IMR-90 (cell line): ENCODE results near the gene GALNT4. TPM values are rescaled to one million over a fixed set of nuclear protein-coding genes. Genes with fewer than 3 reads are reported as not detected.

Experiments used
- ATAC-seq: fragments of 200-7000 bp; cut with Tn5 transposase; 2 replicates; pipeline ENCODE4 v1.9.1; 2020; ENCODE audit warnings: low read depth, mild to moderate bottlenecking, moderate library complexity
- BruUV-seq: library from RNA; stranded (reverse); fragments of 400-500 nt; replicated peaks from 2 replicates; lab custom pipeline; 2021; lab: Mats Ljungman, UMichigan
- CTCF ChIA-PET: fragments of 300-600 bp; formaldehyde crosslinking; extraction: SDS; loops from one replicate; lab custom pipeline; 2021; ENCODE audit warnings: antibody characterized with exemption; lab: Yijun Ruan, JAX
- POLR2A ChIA-PET: fragments of 300-600 bp; sonication (Branson Sonifier 250); formaldehyde crosslinking; loops from one replicate; lab custom pipeline; 2022; ENCODE audit warnings: antibody characterized with exemption; ENCODE audit not compliant: unreplicated experiment; lab: Charles Lee
- DNase-seq: peaks from one replicate; pipeline ENCODE4 v3.0.0; 2013
- H2AFZ ChIP-seq: replicated peaks from 2 replicates; pipeline ENCODE3; 2013; ENCODE audit warnings: low read length, mild to moderate bottlenecking; ENCODE audit not compliant: poor library complexity
- H2AK5ac ChIP-seq: 2 replicates; pipeline ENCODE4 v1.6.1; 2013; ENCODE audit warnings: low read depth, low read length, inconsistent platforms
- H2AK9ac ChIP-seq: replicated peaks from 2 replicates; pipeline ENCODE3; 2013; ENCODE audit warnings: mild to moderate bottlenecking, low read depth, low read length, moderate library complexity; ENCODE audit not compliant: poor library complexity
- H2BK120ac ChIP-seq: 2 replicates; pipeline ENCODE4 v1.6.1; 2013; ENCODE audit warnings: low read depth, low read length, inconsistent platforms
- H2BK15ac ChIP-seq: 3 replicates; pipeline ENCODE4 v1.6.1; 2013; ENCODE audit warnings: low read depth, low read length, inconsistent platforms
- H2BK20ac ChIP-seq: 2 replicates; pipeline ENCODE4 v1.6.1; 2013; ENCODE audit warnings: low read depth, mild to moderate bottlenecking, inconsistent platforms, low read length, moderate library complexity
- H2BK5ac ChIP-seq: 2 replicates; pipeline ENCODE4 v1.6.1; 2013; ENCODE audit warnings: mild to moderate bottlenecking, low read depth, low read length, inconsistent platforms; ENCODE audit not compliant: poor library complexity, severe bottlenecking
- H3K14ac ChIP-seq: replicated peaks from 2 replicates; pipeline ENCODE4 v1.6.1; 2013; ENCODE audit warnings: low read depth, low read length, inconsistent platforms
- H3K18ac ChIP-seq: 2 replicates; pipeline ENCODE4 v1.6.1; 2013; ENCODE audit warnings: low read depth, low read length, control low read depth
- H3K23ac ChIP-seq: 2 replicates; pipeline ENCODE4 v1.6.1; 2013; ENCODE audit warnings: low read depth, low read length, inconsistent platforms
- H3K27ac ChIP-seq: 2 replicates; pipeline ENCODE4 v1.5.1; 2013; ENCODE audit warnings: mild to moderate bottlenecking, control low read depth, low read length; ENCODE audit not compliant: insufficient read depth
- H3K27me3 ChIP-seq: 2 replicates; pipeline ENCODE4 v1.6.1; 2013; ENCODE audit warnings: low read length; ENCODE audit not compliant: control insufficient read depth, insufficient read depth
- H3K36me3 ChIP-seq: 2 replicates; pipeline ENCODE4 v1.6.1; 2013; ENCODE audit warnings: low read length, mixed read lengths; ENCODE audit not compliant: control insufficient read depth, insufficient read depth
- H3K4ac ChIP-seq: 2 replicates; pipeline ENCODE4 v1.6.1; 2013; ENCODE audit warnings: low read depth, low read length, inconsistent platforms
- H3K4me1 ChIP-seq: 2 replicates; pipeline ENCODE4 v1.6.1; 2013; ENCODE audit warnings: low read length, mixed read lengths; ENCODE audit not compliant: control insufficient read depth, insufficient read depth
- H3K4me2 ChIP-seq: 2 replicates; pipeline ENCODE4 v1.6.1; 2013; ENCODE audit warnings: low read depth, mild to moderate bottlenecking, control low read depth, low read length, moderate library complexity
- H3K4me3 ChIP-seq: 2 replicates; pipeline ENCODE4 v1.5.1; 2013; ENCODE audit warnings: low read depth, mild to moderate bottlenecking, control low read depth, low read length, moderate library complexity; ENCODE audit not compliant: insufficient read depth
- H3K56ac ChIP-seq: 2 replicates; pipeline ENCODE4 v1.6.1; 2013; ENCODE audit warnings: low read length, inconsistent platforms; ENCODE audit not compliant: insufficient read depth; ENCODE audit errors: extremely low read depth
- H3K79me1 ChIP-seq, 2 experiments: 2 replicates each; pipeline ENCODE4 v1.6.1; 2013; ENCODE audit warnings: low read length in 2 of 2, inconsistent platforms in 1 of 2, low read depth in 1 of 2
- H3K9ac ChIP-seq: 2 replicates; pipeline ENCODE4 v1.6.1; 2013; ENCODE audit warnings: low read depth, low read length, control low read depth
- H3K9me1 ChIP-seq: 2 replicates; pipeline ENCODE4 v1.6.1; 2013; ENCODE audit warnings: low read length, inconsistent platforms; ENCODE audit not compliant: insufficient read depth
- H3K9me3 ChIP-seq: 2 replicates; pipeline ENCODE4 v1.6.1; 2013; ENCODE audit warnings: low read length; ENCODE audit not compliant: control insufficient read depth, insufficient read depth
- H4K20me1 ChIP-seq: 2 replicates; pipeline ENCODE4 v1.6.1; 2013; ENCODE audit warnings: low read length, inconsistent platforms; ENCODE audit not compliant: insufficient read depth
- H4K5ac ChIP-seq: 2 replicates; pipeline ENCODE4 v1.6.1; 2013; ENCODE audit warnings: mild to moderate bottlenecking, low read depth, low read length, control low read depth
- H4K8ac ChIP-seq, 2 experiments: 2 replicates each; pipeline ENCODE4 v1.6.1; 2013; ENCODE audit warnings: low read depth in 2 of 2, low read length in 2 of 2, control low read depth in 1 of 2, inconsistent platforms in 1 of 2
- H4K91ac ChIP-seq: 2 replicates; pipeline ENCODE4 v1.6.1; 2013; ENCODE audit warnings: low read depth, low read length, inconsistent platforms; ENCODE audit not compliant: insufficient read depth
- BHLHE40 ChIP-seq: fragments of 150-350 bp; IDR thresholded peaks from 2 replicates; pipeline ENCODE4 v1.6.1; 2016; ENCODE audit warnings: mild to moderate bottlenecking, low read depth, low read length
- CEBPB ChIP-seq: IDR thresholded peaks from 2 replicates; pipeline ENCODE4 v1.6.1; 2012; ENCODE audit warnings: low read depth, low read length, improper control_type of control experiment
- FOS ChIP-seq: fragments of 150-350 bp; IDR thresholded peaks from 2 replicates; pipeline ENCODE4 v1.6.1; 2016; ENCODE audit warnings: low read depth, low read length
- MAFK ChIP-seq: IDR thresholded peaks from 2 replicates; pipeline ENCODE4 v1.6.1; 2012; ENCODE audit warnings: low read depth, low read length, improper control_type of control experiment
- NFE2L2 ChIP-seq: fragments of 150-350 bp; IDR thresholded peaks from 2 replicates; pipeline ENCODE4 v1.6.1; 2016; ENCODE audit warnings: low read depth, mild to moderate bottlenecking, low read length
- POLR2A ChIP-seq: IDR thresholded peaks from 2 replicates; pipeline ENCODE4 v1.6.1; 2012; ENCODE audit warnings: mild to moderate bottlenecking, low read depth, low read length
- RAD21 ChIP-seq: IDR thresholded peaks from 2 replicates; pipeline ENCODE4 v1.6.1; 2012; ENCODE audit warnings: low read length, improper control_type of control experiment
- RCOR1 ChIP-seq: IDR thresholded peaks from 2 replicates; pipeline ENCODE4 v1.6.1; 2012; ENCODE audit warnings: mild to moderate bottlenecking, low read length, improper control_type of control experiment; ENCODE audit not compliant: insufficient replicate concordance
- RFX5 ChIP-seq: IDR thresholded peaks from 2 replicates; pipeline ENCODE4 v1.8.0; 2012; ENCODE audit warnings: low read depth, mild to moderate bottlenecking, low read length, moderate library complexity
- SMC3 ChIP-seq: fragments of 150-350 bp; IDR thresholded peaks from 2 replicates; pipeline ENCODE4 v1.6.1; 2016; ENCODE audit warnings: low read depth, mild to moderate bottlenecking, antibody characterized with exemption, low read length, moderate library complexity
- WGBS, 2 experiments: methylation state at CpG; one replicate each; pipeline versions ENCODE4 v1.1.5 to v1.1.7; 2013; ENCODE audit warnings: missing lambda C conversion rate in 2 of 2; ENCODE audit not compliant: insufficient read length in 1 of 2; ENCODE audit errors: extremely low coverage in 2 of 2; 5-methylcytosine and 5-hydroxymethylcytosine counted together
- dilution Hi-C: fragments of 300-500 bp; cut with HindIII; formaldehyde crosslinking; loops from one replicate; pipeline ENCODE4 v1.14.3; 2018; ENCODE audit warnings: low sequenced_read_pairs; ENCODE audit not compliant: unreplicated experiment
- in situ Hi-C: fragments of 300-500 bp; cut with MboI; formaldehyde crosslinking; loops from 3 replicates; pipeline ENCODE4 v1.14.3; 2019; ENCODE audit warnings: low sequenced_read_pairs, inconsistent platforms, mixed read lengths
- intact Hi-C: fragments of 100-400 bp; cut with micrococcal nuclease; formaldehyde crosslinking; loops from 2 replicates; pipeline ENCODE4 v1.10.0; 2022
- polyA plus RNA-seq, 3 experiments: library from polyadenylated mRNA; depleted of rRNA; stranded (reverse); fragments of >200 nt; gene quantifications; 2 replicates each; pipeline ENCODE4 v1.2.3, GENCODE V29; 2012; ENCODE audit warnings: low replicate concordance in 1 of 3
- total RNA-seq: library from RNA; depleted of rRNA; stranded (reverse); fragments of >200 nt; gene quantifications from 2 replicates; pipeline ENCODE4 v1.2.3, GENCODE V29; 2012
- TF ChIP-seq, protein P1 (sequence below): conservative IDR thresholded peaks from 2 replicates; pipeline ENCODE4 v1.5.1; 2012; ENCODE audit warnings: mild to moderate bottlenecking, low read depth, low read length, improper control_type of control experiment
- TF ChIP-seq, protein P2 (sequence below): fragments of 150-350 bp; IDR thresholded peaks from 2 replicates; pipeline ENCODE4 v1.6.1; 2017; ENCODE audit warnings: mild to moderate bottlenecking, antibody characterized with exemption, low read length, low read depth
- TF ChIP-seq, protein P3 (sequence below): fragments of 150-350 bp; IDR thresholded peaks from 2 replicates; pipeline ENCODE4 v1.6.1; 2016; ENCODE audit warnings: low read depth, mild to moderate bottlenecking, low read length, moderate library complexity, borderline replicate concordance

GALNT4 gene
- total and polyA plus RNA-seq, 2 of the 4 experiments (the other 2 are of a cell fraction): 2.6 to 9.0 TPM

DNA sequence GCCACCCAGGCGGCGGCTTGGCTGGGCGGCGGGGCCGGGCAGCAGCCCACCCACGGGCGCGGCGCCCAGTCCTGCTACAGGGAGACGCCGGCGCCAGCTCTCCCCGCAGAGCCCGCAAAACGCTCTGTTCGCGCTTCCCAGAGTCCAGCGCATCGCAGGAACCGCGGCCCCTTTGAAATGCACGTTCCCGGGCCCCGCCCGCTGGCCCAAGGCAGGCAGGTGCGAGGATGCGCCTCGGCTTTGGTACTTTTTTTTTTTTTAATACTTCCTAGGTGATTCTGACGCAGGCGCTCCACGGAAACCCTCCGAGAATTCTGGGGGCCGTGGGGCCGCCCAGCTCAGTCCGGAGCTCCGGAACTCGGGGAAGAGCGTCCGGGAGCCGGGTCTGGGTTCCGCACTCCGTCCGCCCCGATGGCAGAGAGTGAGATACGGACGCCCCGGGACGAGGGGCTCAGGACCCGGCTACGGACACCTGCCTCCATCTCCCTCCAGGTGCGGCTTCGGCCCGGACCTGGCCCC, 768 bp upstream of the GALNT4 start:
- Histone ChIP-seq H3K4ac (peak overlapping the region; percentile 84; the same call in 1 of the 2 replicates), H3K27me3 (no peaks in the 10 kb centered on the region), H3K18ac (no peak overlapping the region), H3K4me2 (peak overlapping the region; percentile 73), H3K14ac (no peak overlapping the region), H3K4me3 (peak overlapping the region; percentile 88), H3K36me3 (0 out of 2 replicates have a peak, but pooled peaks cover 2% of the 10 kb centered on the region), H2BK120ac (no peak overlapping the region), H3K27ac (peak overlapping the region; percentile 56; the same call in 1 of the 2 replicates), H3K9me1 (peaks cover 3% of the 10 kb centered on the region; the same call in 1 of the 2 replicates), H2BK20ac (no peak overlapping the region), H2AK5ac (no peak overlapping the region), H4K20me1 (peaks cover 3% of the 10 kb centered on the region; the same call in 1 of the 2 replicates), H3K56ac (no peak overlapping the region), H3K79me1 (peaks cover 28 to 29% of the 10 kb centered on the region in 2 experiments), H3K9me3 (no peaks in the 10 kb centered on the region), H4K8ac (peak overlapping the region; percentile 34 to 87; a peak in 2 of 4 replicates), H2AFZ (peak overlapping the region; percentile 100), H2BK15ac (no peak overlapping the region), H3K9ac (peak overlapping the region; percentile 79), H2BK5ac (peak overlapping the region; percentile 50), H4K5ac (no peak overlapping the region; the same call in 1 of the 2 replicates), H2AK9ac (peak overlapping the region; percentile 66), H3K23ac (no peak overlapping the region), H4K91ac (no peak overlapping the region), H3K4me1 (peaks cover 11% of the 10 kb centered on the region)
- intact Hi-C loops (loop anchor here (2.0 to 10.0 kb wide), 3 partner anchors 173 to 941 kb away; partner anchors contain the start of genes DUSP6 and KITLG), in situ Hi-C loops (loop anchor here (5.0 to 10.0 kb wide), 3 partner anchors 53 to 508 kb away; partner anchors contain the start of gene DUSP6), dilution Hi-C loops (no loop called here)
- ChIA-PET POLR2A (interaction anchor here (0.7 kb wide), 1 partner anchor 172 kb away, joined by 6 read pairs; no protein-coding TSS in a partner anchor), CTCF (interaction anchor here (0.7 to 1.9 kb wide), 6 partner anchors 14 to 508 kb away, joined by 3 to 10 read pairs (median 4); no protein-coding TSS in a partner anchor)
- DNase-seq (no peak), ATAC-seq (peak; percentile 13)
- no TSS peak for BruUV-seq
- WGBS, 2 experiments: 0% methylated on average over 32 of the region's 53 CpGs; no CpG with 5 or more reads in 1 of the 2 experiments
- TF ChIP-seq FOS: no peak
- TF ChIP-seq SMC3: no peak
- TF ChIP-seq, protein P1, sequence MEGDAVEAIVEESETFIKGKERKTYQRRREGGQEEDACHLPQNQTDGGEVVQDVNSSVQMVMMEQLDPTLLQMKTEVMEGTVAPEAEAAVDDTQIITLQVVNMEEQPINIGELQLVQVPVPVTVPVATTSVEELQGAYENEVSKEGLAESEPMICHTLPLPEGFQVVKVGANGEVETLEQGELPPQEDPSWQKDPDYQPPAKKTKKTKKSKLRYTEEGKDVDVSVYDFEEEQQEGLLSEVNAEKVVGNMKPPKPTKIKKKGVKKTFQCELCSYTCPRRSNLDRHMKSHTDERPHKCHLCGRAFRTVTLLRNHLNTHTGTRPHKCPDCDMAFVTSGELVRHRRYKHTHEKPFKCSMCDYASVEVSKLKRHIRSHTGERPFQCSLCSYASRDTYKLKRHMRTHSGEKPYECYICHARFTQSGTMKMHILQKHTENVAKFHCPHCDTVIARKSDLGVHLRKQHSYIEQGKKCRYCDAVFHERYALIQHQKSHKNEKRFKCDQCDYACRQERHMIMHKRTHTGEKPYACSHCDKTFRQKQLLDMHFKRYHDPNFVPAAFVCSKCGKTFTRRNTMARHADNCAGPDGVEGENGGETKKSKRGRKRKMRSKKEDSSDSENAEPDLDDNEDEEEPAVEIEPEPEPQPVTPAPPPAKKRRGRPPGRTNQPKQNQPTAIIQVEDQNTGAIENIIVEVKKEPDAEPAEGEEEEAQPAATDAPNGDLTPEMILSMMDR: no peak
- TF ChIP-seq NFE2L2: no peak
- no peak for TF ChIP-seq CEBPB
- no peak for TF ChIP-seq RFX5
- TF ChIP-seq RAD21: no peak
- no peak for TF ChIP-seq BHLHE40
- TF ChIP-seq, protein P2, sequence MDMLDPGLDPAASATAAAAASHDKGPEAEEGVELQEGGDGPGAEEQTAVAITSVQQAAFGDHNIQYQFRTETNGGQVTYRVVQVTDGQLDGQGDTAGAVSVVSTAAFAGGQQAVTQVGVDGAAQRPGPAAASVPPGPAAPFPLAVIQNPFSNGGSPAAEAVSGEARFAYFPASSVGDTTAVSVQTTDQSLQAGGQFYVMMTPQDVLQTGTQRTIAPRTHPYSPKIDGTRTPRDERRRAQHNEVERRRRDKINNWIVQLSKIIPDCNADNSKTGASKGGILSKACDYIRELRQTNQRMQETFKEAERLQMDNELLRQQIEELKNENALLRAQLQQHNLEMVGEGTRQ: no peak
- TF ChIP-seq RCOR1: no peak
- no peak for TF ChIP-seq POLR2A
- no peak for TF ChIP-seq MAFK
- TF ChIP-seq, protein P3, sequence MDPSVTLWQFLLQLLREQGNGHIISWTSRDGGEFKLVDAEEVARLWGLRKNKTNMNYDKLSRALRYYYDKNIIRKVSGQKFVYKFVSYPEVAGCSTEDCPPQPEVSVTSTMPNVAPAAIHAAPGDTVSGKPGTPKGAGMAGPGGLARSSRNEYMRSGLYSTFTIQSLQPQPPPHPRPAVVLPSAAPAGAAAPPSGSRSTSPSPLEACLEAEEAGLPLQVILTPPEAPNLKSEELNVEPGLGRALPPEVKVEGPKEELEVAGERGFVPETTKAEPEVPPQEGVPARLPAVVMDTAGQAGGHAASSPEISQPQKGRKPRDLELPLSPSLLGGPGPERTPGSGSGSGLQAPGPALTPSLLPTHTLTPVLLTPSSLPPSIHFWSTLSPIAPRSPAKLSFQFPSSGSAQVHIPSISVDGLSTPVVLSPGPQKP: no peak
